GM20431 (cell line): Measurements from ENCODE around the gene TRAF3.
"Not testable (repeated sequence)": the region's sequence is repeated elsewhere in the genome, so short reads cannot be mapped to it uniquely, and the experiment has no call there.

ENCODE experiments used
- in situ Hi-C: fragments of 300-500 bp; cut with MseI, MboI; formaldehyde crosslinking; loops from one replicate; pipeline ENCODE4 v1.15.0; 2020; ENCODE audit warnings: low sequenced_read_pairs; ENCODE audit not compliant: unreplicated experiment

Gene TRAF3

DNA sequence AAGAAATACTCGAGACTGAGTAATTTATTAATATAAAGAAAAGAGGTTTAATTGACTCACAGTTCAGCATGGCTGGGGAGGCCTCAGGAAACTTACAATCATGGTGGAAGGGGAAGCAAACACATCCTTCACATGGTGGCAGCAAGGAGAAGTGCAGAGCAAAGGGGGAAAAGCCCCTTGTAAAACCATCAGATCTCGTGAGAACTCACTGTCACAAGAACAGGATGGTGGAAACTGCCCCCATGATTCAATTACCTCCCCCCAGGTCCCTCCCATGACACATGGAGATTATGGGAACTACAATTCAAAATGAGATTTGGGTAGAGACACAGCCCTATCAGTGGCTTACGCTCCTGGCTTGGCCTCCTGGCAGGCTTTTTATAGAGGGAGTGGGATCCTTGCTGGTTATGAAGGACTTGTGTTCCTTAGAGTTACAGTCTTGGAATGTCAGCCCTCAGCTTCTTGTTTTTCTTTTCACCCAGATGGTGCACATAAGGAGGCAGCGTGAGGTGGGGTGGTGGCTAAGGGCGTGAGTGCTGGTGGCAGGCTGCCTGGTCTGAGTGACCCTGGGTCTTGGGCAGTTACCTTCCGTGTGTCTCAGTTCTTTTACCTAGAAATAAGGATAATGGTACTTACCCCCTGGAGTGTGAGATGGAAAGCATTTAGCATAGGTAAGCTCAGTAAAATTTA, 25.7 kb downstream of the TRAF3 start:
- in situ Hi-C loops: no loop called here

DNA sequence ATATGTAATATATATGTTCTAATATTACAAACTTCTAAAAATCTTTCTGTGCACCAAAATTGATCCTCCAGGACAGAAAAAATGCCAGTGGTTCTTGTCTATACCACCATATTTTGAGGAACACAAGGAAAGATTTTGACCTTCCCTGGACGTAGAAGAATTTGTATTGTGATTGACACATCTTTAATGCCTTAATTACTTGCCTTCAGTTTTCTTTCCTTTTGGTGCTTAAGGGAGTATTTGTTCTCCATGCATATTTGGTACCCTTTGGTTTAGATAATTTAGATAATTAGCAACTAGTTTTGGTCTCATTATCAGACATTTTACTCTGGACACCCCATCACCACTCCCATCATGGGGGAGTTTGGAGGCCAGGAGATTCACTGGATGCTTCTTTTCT, 27.6 kb downstream of the TRAF3 start:
- in situ Hi-C loops: no loop called here

DNA sequence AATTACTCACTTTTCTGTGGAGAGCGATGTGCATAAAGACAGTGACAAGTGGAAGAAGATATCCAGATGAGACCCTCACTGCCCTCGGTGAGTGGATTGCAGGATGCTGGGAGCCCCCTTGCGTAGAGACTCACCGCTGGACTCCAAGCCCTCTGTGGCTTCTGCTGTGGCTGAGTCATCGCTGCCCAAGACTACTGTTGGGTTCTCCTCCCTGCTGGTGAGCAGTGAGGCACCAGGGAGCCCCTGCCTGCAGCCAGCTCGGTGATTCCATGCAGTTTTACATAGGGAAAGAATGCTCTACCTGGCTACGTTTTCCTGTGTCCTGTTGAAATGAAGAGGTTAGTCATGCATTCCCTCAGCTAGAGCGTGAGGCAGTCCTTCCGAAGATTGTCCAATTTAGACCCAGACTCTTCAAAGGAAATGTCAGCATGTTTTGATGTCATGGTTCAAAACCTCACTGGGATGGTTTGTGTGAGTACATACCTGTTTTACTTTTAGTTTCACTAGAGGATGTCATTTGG, 28.2 kb downstream of the TRAF3 start:
- in situ Hi-C loops: no loop called here

DNA sequence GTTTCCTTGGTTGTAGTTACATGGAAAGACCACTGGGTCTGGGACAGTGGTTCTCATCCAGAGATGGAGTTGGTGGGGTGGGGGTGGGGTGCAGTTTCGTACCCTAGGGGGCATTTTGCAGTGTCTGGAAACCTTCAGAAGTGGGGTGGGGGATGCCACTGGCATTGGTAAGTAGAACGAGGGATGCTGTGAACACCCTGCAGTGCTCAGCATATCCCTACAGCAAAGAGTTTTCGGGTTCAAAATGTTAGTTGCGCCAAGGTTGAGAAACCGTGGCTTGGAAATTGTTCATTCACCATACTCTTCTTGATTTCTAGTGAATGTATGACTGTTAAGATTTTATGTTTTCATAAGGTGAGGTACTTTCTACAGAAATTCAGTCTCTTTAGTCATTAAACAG, 28.7 kb downstream of the TRAF3 start:
- in situ Hi-C loops: no loop called here

DNA sequence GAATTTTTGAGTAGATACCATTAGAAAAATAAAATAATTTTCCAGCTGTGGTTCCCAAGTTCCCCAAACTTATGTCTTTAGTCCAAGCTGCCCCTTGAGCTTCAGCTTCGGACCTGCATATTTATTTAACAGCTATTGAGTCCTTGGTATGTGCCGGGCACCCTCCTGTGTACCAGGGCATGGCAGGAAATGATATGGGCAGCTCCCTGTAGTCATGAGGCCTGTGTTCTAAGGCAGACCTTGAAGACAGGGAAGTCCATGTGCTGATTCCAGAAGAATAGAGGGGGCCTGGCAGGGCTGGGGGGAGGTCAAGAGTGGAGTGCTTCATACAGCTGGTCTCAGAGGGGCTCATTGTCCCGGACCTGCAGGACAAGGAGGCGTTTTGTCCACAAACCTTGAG, 29.2 kb downstream of the TRAF3 start:
- in situ Hi-C loops: no loop called here

DNA sequence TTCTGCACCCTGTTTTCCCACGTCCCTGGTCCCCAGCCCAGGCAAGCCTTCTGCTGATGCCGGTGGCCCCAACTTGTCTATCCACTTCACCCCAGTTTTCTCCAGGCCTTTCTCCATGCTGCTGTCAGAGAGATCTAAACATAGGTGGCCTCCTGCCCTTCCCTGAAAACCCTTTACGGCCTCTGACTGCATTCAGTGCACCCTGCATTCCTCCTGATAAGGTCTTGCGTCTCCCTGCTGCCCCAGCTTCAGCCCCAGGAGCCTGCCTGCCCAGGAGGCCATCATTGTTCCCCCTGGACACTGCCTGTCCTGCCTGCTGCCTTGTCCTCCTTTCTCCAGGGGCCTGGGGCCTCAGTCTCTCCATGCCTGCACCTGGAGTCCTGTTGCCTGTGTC, 29.8 kb downstream of the TRAF3 start:
- in situ Hi-C loops: no loop called here

DNA sequence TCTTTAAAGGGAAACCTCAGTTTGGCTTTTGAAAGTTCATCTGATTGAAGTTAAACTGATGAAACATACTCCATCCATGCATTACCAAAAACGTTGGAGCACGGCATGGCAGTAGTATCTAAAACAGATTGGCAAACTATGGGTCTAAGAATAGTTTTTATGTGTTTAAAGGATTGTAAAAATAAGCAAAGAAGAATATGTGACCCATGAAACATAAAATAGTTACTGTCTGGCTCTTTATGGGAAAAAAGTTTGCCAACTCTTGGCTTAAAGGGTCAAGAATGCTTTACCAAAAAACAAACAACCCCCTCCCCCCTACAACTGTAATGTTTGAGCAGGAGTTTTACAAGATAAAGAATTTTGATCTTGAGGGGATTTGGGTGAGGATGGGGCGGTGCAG, 32.6 kb downstream of the TRAF3 start:
- in situ Hi-C loops: no loop called here

DNA sequence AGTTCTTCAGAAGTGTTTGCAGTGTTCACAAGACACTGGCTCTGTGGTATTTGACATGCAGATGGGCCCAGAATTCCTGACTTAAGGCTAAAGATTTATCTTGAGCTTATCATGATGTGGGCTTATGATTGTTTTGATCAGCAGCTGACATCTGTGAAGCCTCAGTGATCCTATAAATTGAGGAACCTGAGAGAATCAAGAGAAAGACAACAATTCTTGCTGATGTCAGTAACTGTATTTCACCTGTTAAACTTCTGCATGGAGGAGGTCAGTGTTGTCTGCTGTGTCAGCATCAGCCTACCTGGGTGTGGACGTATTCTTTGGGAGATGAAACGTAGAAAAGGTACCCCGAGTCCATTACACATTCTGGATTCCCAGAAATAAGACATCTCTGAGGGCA, 33.3 kb downstream of the TRAF3 start:
- in situ Hi-C loops: no loop called here

DNA sequence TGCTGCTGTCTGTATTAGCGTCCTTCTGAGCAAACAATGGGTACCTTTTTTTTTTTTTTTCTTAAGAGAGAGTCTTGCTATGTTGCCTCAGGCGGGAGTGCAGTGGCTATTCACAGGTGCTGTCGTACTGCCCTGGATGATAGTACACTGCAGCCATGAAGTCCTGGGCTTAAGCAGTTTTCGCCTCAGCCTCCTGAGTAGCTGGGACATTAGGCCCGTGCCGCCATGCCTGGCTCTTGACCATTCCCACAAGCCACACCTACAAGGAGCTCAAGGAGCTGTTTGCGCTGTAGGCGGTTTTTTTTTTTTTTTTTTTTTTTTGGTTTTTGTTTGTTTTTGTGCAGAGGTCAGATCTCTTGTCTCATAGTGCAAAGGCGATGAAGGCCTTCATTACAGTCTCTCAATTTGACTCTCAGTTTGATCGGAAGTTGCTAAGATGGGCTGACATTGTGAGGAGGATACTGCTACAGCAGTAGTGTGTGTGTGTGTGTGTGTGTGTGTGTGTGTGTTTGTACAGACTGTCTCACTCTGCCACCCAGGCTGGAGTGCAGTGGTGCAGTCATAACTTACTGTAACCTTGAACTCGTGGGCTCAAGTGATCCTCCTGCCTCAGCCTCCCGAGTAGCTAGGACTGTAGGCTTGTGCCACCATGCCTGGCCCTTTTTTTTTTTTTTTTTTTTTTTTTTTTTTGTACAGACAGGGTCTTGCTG, 34.2 kb downstream of the TRAF3 start:
- in situ Hi-C loops: no loop called here

DNA sequence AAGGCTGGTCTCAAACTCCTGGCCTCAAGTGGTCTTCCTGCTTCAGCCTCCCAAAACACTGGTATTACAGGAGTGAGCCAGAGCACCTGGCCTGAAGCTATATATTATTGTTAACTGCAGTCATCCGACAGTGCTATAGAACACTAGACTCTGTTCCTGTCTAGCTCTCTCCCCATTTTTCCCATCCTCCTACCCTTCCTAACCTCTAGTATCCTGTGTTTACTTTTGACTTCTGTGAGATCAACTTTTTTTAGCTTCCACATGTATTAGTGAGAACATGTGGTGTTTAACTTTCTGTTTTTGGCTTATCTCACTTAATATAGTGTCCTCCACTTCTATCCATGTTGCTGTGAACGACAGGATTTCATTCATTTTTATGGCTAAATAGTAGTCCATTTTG, 34.7 kb downstream of the TRAF3 start:
- in situ Hi-C loops: no loop called here

DNA sequence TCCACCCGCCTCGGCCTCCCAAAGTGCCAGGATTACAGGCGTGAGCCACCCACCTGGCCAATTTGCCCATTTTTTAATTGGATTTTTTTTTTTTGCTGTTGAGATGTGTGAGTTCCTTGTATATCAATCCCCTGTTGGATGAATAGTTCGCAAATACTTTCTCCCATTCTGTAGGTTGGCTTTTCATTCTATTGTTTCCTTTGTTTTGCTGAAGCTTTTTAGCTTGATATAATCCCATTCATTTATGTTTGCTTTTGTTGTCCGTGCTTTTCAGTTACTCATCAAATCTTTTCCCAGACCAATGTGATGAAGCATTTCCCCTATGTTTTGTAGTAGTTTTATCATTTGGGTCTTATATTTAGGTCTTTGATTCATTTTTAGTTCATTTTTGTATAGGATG, 36.4 kb downstream of the TRAF3 start:
- in situ Hi-C loops: no loop called here

DNA sequence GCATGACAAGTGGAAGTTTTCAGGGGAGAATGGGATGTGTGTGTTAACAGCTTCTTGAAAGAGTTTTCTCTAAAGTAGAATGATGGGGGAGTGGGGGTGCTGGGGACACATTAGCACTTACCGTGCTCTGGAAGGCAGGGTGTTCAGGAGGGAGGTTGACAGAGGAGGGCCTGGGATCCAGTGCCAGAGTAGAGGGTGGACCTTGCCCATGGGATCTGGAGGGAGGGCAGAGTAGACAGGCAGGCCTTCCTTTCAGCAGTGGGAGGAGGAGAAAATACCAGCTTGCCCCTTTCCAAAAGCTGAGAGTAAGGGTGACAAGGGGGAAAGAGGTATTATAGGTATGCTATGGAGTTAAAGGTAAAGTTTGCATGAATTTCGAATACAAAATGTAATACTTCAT, 40.1 kb downstream of the TRAF3 start:
- in situ Hi-C loops: no loop called here

DNA sequence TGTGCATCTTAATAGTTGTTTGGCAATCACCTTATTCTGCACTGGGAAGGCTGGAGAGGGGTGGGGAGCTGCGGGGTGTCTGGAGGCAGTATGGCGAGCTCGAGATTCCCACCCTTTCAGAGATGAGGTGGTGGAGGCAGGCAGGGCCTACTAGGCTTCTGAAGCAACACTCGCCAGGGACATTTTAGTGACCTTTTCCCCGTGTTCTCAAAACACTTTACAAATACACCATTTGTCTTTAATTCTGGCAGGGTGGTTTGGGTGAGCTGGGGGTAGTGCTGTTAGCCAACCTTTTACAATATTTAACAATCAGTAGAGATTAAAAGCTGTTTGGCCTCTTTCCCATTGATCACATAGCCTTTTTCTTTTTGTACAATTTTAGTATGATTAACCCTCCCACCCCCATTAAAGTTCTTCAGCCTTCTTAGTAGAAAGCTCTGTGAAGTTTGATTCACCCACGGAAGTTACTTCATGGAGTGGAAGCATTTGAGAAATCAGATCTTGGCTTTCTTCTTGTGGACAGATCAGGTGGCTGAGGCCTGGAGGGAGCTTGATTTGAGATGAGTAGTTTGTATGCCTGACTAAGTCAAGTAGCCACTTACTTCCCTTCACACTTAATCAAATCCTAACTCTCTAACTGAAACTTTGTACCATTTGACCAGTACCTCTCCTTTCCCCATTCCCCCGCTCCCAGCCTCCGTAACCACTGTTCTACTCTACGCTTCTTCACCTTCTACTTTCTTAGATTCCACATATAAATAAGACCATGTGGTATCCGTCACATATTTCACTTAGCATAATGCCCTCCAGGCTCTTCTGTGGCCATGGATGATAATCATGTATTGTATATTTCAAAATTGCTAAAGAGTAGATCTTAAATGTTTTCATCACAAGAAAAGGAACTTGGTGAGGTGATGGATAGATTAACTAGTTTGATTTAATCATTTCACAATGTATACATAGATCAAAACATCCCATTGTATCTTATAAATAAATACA, 41.0 kb downstream of the TRAF3 start:
- in situ Hi-C loops: no loop called here

DNA sequence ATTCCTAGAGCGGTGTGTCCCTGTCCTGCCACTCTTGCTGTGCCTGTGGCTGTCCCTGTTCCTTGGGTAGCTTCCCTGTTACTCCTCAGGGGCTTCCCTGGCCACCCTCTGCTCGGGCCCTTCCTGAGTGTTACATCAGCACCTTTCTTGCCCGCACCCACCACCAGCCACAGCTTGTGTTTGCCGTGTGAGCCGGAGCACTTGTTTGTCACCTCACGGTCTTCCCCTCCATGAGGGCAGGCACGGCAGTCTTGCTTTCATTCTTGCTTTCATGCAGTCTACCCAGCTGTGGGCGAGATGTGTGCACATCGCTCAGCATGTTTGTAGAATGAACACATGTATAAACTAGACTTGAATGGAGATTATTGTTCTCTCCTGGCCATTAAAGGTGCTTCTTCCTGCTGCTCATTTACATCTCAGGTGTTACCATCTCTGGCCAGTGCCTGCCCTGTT, 42.0 kb downstream of the TRAF3 start:
- in situ Hi-C loops: no loop called here

DNA sequence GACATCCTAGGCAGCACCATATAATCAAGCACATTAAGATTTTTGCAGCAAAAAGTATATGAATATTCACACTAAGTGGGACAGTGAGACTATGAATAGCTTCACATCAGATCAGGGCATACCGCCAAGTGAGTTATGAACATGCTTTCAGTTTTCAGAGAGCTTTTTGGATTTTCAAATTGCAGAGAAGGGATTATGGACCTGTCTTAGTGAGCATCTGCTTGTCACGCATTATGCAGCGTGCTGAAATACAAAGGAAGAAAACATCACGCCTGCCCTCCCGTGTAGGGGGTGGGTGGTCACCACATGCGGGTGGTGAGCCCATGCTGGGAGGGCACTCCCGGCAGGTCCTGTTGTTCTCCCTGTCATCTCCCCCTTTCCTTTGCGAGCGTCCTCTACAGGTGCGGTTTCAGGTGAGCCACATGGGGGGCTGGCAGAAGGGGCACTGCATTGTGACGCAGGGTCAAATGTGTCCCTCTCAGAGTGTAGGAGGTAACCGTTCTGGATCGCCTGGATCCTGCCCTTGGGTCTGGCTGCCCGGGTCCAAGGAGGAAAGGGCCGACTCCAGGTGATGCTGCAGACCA, 42.6 kb downstream of the TRAF3 start:
- in situ Hi-C loops: no loop called here

DNA sequence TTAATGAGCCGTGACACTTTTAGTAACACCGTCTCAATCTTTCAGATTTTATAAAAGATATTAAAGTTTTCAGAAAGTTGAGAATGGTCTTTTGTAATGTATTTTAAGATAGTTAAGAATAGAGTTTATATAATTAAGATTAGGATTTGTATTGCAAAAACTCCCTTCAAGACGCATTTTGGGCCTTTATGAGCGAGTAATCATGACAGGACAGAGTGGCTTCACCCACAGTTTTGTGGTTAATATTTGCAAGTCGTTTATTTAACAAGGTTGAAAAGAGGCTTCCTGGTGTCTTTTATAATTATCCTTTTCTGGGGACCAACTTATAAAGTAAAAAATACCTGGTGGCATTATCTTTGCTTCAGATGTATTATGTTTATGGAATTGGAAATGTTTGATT, 44.0 kb downstream of the TRAF3 start:
- in situ Hi-C loops: no loop called here

DNA sequence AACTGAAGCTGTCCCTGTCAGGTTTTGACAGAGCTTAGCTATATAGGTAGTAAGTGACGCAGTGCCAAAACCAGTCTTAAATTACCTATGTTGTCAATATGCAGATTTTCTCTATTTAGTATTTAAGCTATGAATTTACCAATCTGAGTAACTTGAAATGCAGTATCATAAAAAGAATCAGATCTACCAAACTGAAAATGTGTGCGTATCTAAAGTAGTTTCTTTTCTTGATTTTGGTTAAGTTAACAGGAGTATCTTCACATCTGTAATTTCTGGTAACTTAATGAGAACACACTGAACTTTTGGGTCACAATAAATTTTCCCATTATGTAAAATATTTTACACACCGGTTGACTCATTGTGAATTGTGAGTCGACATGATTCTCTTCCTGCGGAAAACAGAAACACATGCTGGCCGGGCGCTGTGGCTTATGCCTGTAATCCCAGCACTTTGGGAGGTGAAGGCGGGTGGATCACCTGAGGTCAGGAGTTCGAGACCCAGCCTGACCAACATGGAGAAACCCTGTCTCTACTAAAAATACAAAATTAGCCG, 45.1 kb downstream of the TRAF3 start:
- in situ Hi-C loops: no loop called here

DNA sequence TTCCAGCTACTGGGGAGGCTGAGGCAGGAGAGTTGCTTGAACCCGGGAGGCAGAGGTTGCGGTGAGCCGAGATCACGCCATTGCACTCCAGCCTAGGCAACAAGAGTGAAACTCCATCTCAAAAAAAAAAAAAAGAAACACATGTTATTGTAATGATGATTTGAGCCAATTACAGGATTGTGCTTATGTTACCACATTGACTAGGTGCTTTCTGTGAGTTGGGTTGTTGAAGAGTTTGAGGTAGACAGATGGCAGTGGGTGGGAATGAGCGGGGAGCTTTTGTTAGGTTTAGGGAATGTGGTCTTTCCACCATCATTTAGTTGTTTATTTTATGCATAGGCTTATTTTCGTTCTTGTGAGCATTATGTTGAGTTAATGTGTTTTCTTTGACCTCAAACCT, 45.6 kb downstream of the TRAF3 start:
- in situ Hi-C loops: not testable (repeated sequence)

DNA sequence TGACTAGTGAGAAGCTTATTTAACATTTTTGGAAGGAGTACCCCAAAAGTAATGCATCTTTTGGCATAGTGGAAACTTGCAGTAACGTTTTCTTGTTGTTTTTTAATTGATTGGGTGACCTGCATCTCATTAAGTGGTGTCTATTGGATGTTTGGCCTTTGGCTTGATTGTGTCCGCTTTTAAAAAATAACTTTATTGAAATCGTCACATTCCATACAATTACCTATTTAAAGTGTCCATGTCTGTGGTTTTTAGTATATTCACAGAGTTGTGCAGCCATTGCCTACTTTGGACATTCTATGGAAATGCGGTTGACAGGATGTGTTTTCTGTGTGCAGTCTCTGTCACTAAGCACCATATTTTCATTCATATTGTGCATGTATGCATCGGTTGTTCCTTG, 46.3 kb downstream of the TRAF3 start:
- in situ Hi-C loops: no loop called here

DNA sequence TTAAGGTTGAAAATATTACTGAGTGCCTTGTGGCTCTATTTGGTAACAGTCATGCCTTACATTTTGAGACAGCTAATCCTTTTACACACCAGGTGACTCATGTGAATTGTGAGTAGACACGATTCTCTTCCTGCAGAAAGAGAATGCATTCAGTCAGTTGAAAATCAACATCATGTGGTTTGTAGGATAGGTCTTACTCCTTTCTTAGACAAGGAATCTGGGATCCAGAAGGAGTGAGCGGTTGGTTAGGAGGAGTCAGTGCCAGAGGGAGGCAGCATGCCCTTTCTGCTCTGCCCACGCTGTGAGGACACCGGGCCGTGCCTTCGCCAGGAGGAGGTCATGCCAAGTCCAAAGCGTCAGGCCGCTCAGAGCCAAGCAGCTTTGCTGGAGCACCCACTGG, 47.6 kb downstream of the TRAF3 start:
- in situ Hi-C loops: no loop called here
